ENCODE results near the gene NCK2. TPM values are rescaled to one million over a fixed set of nuclear protein-coding genes. Genes with fewer than 3 reads are reported as not detected.

NCK2 gene
- polyA plus RNA-seq, 3 donors = 2.5 to 18.2 (median 7.6) TPM

GRCh38 chr2:105797298-105797819 is 52.6 kb downstream of the NCK2 start:
- peak overlapping the region; percentile 54 for H3K4me2 ChIP-seq (replicated peaks; ENCODE audit: extremely low read depth, low read length, poor library complexity, severe bottlenecking)
- H3K4me3 ChIP-seq (replicated peaks in 1 of 3; ENCODE audit: low read depth in 2 of 3, low read length in 3 of 3) = peak overlapping the region in 1 of 3 experiments; percentile 58
- H3K9me3 ChIP-seq (replicated peaks in 1 of 2; ENCODE audit: control insufficient read depth in 1 of 2, insufficient read depth in 1 of 2, low read length in 2 of 2) = no peaks in the 10 kb centered on the region
- H4K20me1 ChIP-seq (ENCODE audit: insufficient read depth, low read length) = peaks cover 15% of the 10 kb centered on the region
- 0% methylated on average over 4 of the region's 7 CpGs for WGBS (ENCODE audit: insufficient coverage)
- Mint-ChIP-seq H3K4me3 (peak overlapping the region in 1 of 2 donors; percentile 56), H3K36me3 (peaks cover 8% of the 10 kb centered on the region in 2 donors), H3K27ac (peak overlapping the region; percentile 55 to 98 (median 83)), H3K27me3 (ENCODE audit: low read depth in 3 of 3) (no peaks in the 10 kb centered on the region), H3K4me1 (peaks cover 85% of the 10 kb centered on the region), H3K9me3 (peaks cover 0 to 2% (median 0%) of the 10 kb centered on the region in 7 donors)
- H2AFZ ChIP-seq (ENCODE audit: insufficient read depth, low read depth, low read length, poor library complexity, severe bottlenecking) = peak overlapping the region; percentile 54
- intact Hi-C loops (cut with micrococcal nuclease) = loop anchor here in 1 of 2 donors (5.0 kb wide), 1 partner anchor 55 kb away; the partner anchor contains the start of gene NCK2
- H3K4me1 ChIP-seq (ENCODE audit: control insufficient read depth in 1 of 2, insufficient read depth in 2 of 2, low read length in 2 of 2) = peaks cover 75 to 77% of the 10 kb centered on the region in 2 donors
- H3K36me3 ChIP-seq (replicated peaks in 1 of 2; ENCODE audit: control insufficient read depth in 1 of 2, insufficient read depth in 2 of 2, low read length in 2 of 2) = no peaks in the 10 kb centered on the region
- H3K9ac ChIP-seq (ENCODE audit: insufficient read depth, low read length, poor library complexity, severe bottlenecking) = no peak overlapping the region
- peaks cover 85% of the 10 kb centered on the region for H3K79me2 ChIP-seq (ENCODE audit: insufficient read depth, low read length)
- TF ChIP-seq CTCF (IDR thresholded peaks at IDR 0.05) = no peak
- peak overlapping the region; percentile 56 to 90 for H3K27ac ChIP-seq (ENCODE audit: low read depth in 1 of 2, low read length in 2 of 2)
- peak in 2 of 3 donors; percentile 38 to 43 for DNase-seq
- no peaks in the 10 kb centered on the region for H3K27me3 ChIP-seq (ENCODE audit: control insufficient read depth in 2 of 2, insufficient read depth in 2 of 2, low read length in 2 of 2)

GRCh38 chr2:105798595-105798994 is 53.9 kb downstream of the NCK2 start:
- no peaks in the 10 kb centered on the region for H3K27me3 ChIP-seq (ENCODE audit: control insufficient read depth in 2 of 2, insufficient read depth in 2 of 2, low read length in 2 of 2)
- H3K4me2 ChIP-seq (replicated peaks; ENCODE audit: extremely low read depth, low read length, poor library complexity, severe bottlenecking) = no peak overlapping the region
- no peaks in the 10 kb centered on the region for H3K36me3 ChIP-seq (replicated peaks in 1 of 2; ENCODE audit: control insufficient read depth in 1 of 2, insufficient read depth in 2 of 2, low read length in 2 of 2)
- no peak for TF ChIP-seq CTCF (IDR thresholded peaks at IDR 0.05)
- H3K27me3 Mint-ChIP-seq (ENCODE audit: low read depth in 3 of 3) = no peaks in the 10 kb centered on the region
- H3K4me1 Mint-ChIP-seq = peaks cover 87% of the 10 kb centered on the region
- peak overlapping the region in 5 of 7 donors; percentile 5 to 98 (median 64) for H3K27ac Mint-ChIP-seq
- peaks cover 9 to 11% of the 10 kb centered on the region in 2 donors for H3K36me3 Mint-ChIP-seq
- H3K9ac ChIP-seq (ENCODE audit: insufficient read depth, low read length, poor library complexity, severe bottlenecking) = no peak overlapping the region
- no peak overlapping the region for H3K4me3 ChIP-seq (replicated peaks in 1 of 3; ENCODE audit: low read depth in 2 of 3, low read length in 3 of 3)
- no peaks in the 10 kb centered on the region for H3K9me3 ChIP-seq (replicated peaks in 1 of 2; ENCODE audit: control insufficient read depth in 1 of 2, insufficient read depth in 1 of 2, low read length in 2 of 2)
- peak overlapping the region in 1 of 2 donors; percentile 90 for H3K27ac ChIP-seq (ENCODE audit: low read depth in 1 of 2, low read length in 2 of 2)
- H3K79me2 ChIP-seq (ENCODE audit: insufficient read depth, low read length) = peaks cover 80% of the 10 kb centered on the region
- H4K20me1 ChIP-seq (ENCODE audit: insufficient read depth, low read length) = peaks cover 14% of the 10 kb centered on the region
- DNase-seq = peak in 2 of 3 donors; percentile 41 to 42
- H3K4me1 ChIP-seq (ENCODE audit: control insufficient read depth in 1 of 2, insufficient read depth in 2 of 2, low read length in 2 of 2) = peaks cover 80 to 83% of the 10 kb centered on the region in 2 donors
- WGBS (ENCODE audit: insufficient coverage) = no CpG with 5 or more reads among the region's 2 CpGs
- H2AFZ ChIP-seq (ENCODE audit: insufficient read depth, low read depth, low read length, poor library complexity, severe bottlenecking) = no peak overlapping the region
- no peak overlapping the region for H3K4me3 Mint-ChIP-seq
- H3K9me3 Mint-ChIP-seq = peaks cover 0 to 2% (median 0%) of the 10 kb centered on the region in 7 donors
- intact Hi-C loops (cut with micrococcal nuclease) = loop anchor here in 1 of 2 donors (5.0 kb wide), 1 partner anchor 56 kb away; the partner anchor contains the start of gene NCK2

Data from CD14-positive monocyte (primary cell).